Anterior cingulate cortex (tissue), 58 donors: ENCODE measurements around the gene PTMA.
A peak's percentile ranks its signal among the peaks of the same experiment; 100 is the strongest.
"Not testable (repeated sequence)": the region's sequence is repeated elsewhere in the genome, so short reads cannot be mapped to it uniquely, and the experiment has no call there.

Experiments used
- DNase-seq, 58 donors: peaks; one replicate each; lab custom pipeline; 2025; lab: John Stamatoyannopoulos, UW

PTMA gene

GRCh38 chr2:231689124-231689893 lies 19.0 kb upstream of the PTMA start:
- no peak for DNase-seq

GRCh38 chr2:231691251-231691772 lies 17.0 kb upstream of the PTMA start:
- DNase-seq = no peak

- DNase-seq = no peak
Measured at GRCh38 chr2:231692847-231693246, 15.5 kb upstream of the PTMA start.

GRCh38 chr2:231693956-231694355 lies 14.4 kb upstream of the PTMA start:
- DNase-seq = no peak

GRCh38 chr2:231696004-231696367 lies 12.3 kb upstream of the PTMA start:
- DNase-seq = no peak

GRCh38 chr2:231699006-231699405 lies 9.3 kb upstream of the PTMA start:
- peak in 6 of 58 donors; percentile 8 to 47 (median 28) for DNase-seq

GRCh38 chr2:231701456-231702373 lies 6.6 kb upstream of the PTMA start:
- peak in 12 of 58 donors; percentile 9 to 60 (median 33) for DNase-seq

GRCh38 chr2:231704017-231704416 lies 4.3 kb upstream of the PTMA start:
- DNase-seq = no peak

GRCh38 chr2:231706731-231707624 lies 1.3 kb upstream of the PTMA start:
- peak; percentile 85 to 99 (median 97) for DNase-seq

GRCh38 chr2:231707625-231707926 lies 749 bp upstream of the PTMA start:
- DNase-seq = peak in 11 of 58 donors; percentile 72 to 85 (median 77)

- DNase-seq = peak in 14 of 58 donors; percentile 37 to 68 (median 56)
Measured at GRCh38 chr2:231708773-231709635, 679 bp downstream of the PTMA start.

- peak in 23 of 58 donors; percentile 27 to 75 (median 60) for DNase-seq
Measured at GRCh38 chr2:231709636-231709980, 1.3 kb downstream of the PTMA start.

- DNase-seq = peak in 57 of 58 donors; percentile 36 to 90 (median 76)
Measured at GRCh38 chr2:231709981-231710798, 1.9 kb downstream of the PTMA start.

GRCh38 chr2:231710799-231711676 lies 2.7 kb downstream of the PTMA start:
- peak in 9 of 58 donors; percentile 20 to 60 (median 39) for DNase-seq

GRCh38 chr2:231711677-231712450 lies 3.5 kb downstream of the PTMA start:
- no peak for DNase-seq

- DNase-seq = not testable (repeated sequence)
Measured at GRCh38 chr2:231712451-231713021, 4.2 kb downstream of the PTMA start.
